Keratinocyte (primary cell): ENCODE results near the gene IQGAP3.

Source experiments
- EZH2 ChIP-seq: IDR thresholded peaks from one replicate; pipeline ENCODE4 v1.6.1; 2012; ENCODE audit warnings: inconsistent platforms, mild to moderate bottlenecking, low read length, moderate library complexity
- TF ChIP-seq, protein P1 (sequence below), 3 experiments: IDR thresholded peaks in 1 of 3; conservative IDR thresholded peaks in 1 of 3; optimal IDR thresholded peaks in 1 of 3; 2 replicates in 2 of 3; 3 replicates in 1 of 3; pipeline versions ENCODE3 to v1.5.1; 2011; ENCODE audit warnings: low read length in 3 of 3, mild to moderate bottlenecking in 3 of 3, moderate library complexity in 2 of 3, control low read depth in 1 of 3, inconsistent platforms in 1 of 3; ENCODE audit not compliant: insufficient read depth in 2 of 3; ENCODE audit errors: extremely low read depth in 1 of 3

DNA sequence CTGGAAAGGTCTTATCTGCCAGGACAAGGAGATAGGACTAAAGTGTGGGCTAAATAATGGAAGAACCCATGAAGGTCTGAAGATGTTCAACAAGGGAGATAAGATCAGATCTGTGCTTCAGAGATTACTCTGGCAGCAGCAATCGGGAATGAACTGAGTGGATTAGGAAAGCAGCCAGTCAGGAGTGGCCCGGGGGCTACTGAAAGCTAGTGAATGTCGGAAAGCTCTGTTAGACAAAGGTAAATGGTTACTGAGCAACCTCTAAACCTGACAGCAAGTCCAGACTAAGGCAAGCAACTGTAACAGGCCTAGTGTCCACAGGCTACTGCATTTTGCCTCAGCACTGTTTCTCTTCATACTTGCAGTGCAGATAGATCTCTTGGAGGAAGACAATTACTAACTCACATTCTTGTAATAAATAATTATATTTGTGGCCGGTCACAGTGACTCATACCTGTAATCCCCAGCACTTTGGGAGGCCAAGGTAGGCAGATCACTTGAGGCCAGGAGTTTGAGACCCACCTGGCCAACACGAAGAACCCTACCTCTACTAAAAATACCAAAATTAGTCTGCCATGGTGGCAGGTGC, 12.5 kb downstream of the IQGAP3 start:
- TF ChIP-seq, protein P1, sequence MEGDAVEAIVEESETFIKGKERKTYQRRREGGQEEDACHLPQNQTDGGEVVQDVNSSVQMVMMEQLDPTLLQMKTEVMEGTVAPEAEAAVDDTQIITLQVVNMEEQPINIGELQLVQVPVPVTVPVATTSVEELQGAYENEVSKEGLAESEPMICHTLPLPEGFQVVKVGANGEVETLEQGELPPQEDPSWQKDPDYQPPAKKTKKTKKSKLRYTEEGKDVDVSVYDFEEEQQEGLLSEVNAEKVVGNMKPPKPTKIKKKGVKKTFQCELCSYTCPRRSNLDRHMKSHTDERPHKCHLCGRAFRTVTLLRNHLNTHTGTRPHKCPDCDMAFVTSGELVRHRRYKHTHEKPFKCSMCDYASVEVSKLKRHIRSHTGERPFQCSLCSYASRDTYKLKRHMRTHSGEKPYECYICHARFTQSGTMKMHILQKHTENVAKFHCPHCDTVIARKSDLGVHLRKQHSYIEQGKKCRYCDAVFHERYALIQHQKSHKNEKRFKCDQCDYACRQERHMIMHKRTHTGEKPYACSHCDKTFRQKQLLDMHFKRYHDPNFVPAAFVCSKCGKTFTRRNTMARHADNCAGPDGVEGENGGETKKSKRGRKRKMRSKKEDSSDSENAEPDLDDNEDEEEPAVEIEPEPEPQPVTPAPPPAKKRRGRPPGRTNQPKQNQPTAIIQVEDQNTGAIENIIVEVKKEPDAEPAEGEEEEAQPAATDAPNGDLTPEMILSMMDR (optimal IDR thresholded peaks at IDR 0.05 in 1 of 3, IDR thresholded peaks at IDR 0.05 in 1 of 3, conservative IDR thresholded peaks at IDR 0.05 in 1 of 3; ENCODE audit: extremely low read depth in 1 of 3, insufficient read depth in 2 of 3, low read length in 3 of 3), result no peak
- TF ChIP-seq EZH2, result no peak
